ENCODE results near the gene NOD1.

GRCh38 chr7:30511973-30512662, 33.5 kb upstream of the NOD1 start:
- TF ChIP-seq CTCF (IDR thresholded peaks at IDR 0.05) (no peak), EZH2 (IDR thresholded peaks at IDR 0.05; ENCODE audit: borderline replicate concordance, insufficient read depth, low read depth, low read length, poor library complexity, severe bottlenecking) (no peak)
